ENCODE data around the gene RGS11. TPM values are rescaled to one million over a fixed set of nuclear protein-coding genes. Genes with fewer than 3 reads are reported as not detected.
"Not testable (repeated sequence)": the region's sequence is repeated elsewhere in the genome, so short reads cannot be mapped to it uniquely, and the experiment has no call there.

RGS11 gene
- total RNA-seq, 1 experiment from 2014 or later, result 2.9 TPM

DNA sequence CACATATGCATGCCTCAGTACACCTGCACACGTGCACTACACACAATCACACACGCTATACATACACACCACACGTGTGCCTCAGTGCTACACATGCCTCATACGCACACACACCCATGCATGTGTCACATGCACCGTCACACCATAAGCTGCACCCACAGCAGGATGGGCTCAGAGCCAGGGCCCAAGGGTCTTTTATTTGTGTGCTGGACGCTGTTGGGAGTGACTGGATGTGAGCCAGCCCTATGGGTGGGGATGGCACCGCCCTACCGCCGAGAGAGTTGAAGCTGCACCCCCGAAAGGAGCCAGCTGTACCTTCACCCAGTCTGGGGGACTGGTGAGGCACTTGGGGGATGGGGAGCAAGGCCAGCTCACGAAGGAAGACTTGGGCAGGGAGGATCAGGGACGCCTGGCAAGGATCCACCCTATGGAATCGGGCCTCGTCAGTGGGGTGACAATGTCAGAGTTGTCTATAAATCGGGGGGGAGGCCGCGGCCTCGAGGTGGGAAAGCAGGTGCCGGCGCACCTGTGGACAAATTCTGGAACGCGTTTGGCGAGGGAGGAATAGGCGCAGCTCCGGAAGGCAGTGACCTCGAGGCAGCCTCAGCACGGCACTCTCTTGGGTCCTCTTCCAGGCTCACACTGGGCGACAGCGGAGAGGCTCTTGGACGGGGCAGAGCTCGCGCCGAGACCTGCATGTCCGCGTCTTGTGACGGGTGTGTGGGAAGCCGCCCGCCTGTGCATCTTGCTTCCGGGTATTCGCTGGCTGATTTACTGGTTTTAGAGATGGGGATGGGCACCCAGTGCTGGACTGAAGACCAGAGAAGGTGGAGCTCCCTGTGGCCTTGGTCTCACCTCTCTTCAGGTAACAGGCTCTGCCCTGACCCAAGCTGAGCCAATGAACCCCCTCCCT lies 7.3 kb downstream of the RGS11 start:
- no peak overlapping the region for H3K56ac ChIP-seq (ENCODE audit: insufficient read length, low read depth, low read length)
- no peak overlapping the region for H3T11ph ChIP-seq (ENCODE audit: low read length)
- H3K4me1 Mint-ChIP-seq, result peaks cover 0 to 6% of the 10 kb centered on the region in 2 experiments; a peak in 1 of 4 replicates
- no peaks in the 10 kb centered on the region; a peak in 1 of 5 replicates for H3K9me3 Mint-ChIP-seq
- H3K36me3 Mint-ChIP-seq (ENCODE audit: insufficient read depth in 1 of 3, low read depth in 3 of 3), result peaks cover 0 to 8% (median 4%) of the 10 kb centered on the region in 3 experiments; a peak in 3 of 7 replicates
- peak; percentile 38 for DNase-seq
- H3K27ac ChIP-seq (ENCODE audit: insufficient read length, low read depth, low read length), result no peak overlapping the region
- no peaks in the 10 kb centered on the region for H3K4me1 ChIP-seq (ENCODE audit: insufficient read depth, low read length)
- H4K8ac ChIP-seq (replicated peaks; ENCODE audit: insufficient read length, low read depth, low read length), result peak overlapping the region; percentile 21
- no peaks in the 10 kb centered on the region for H3K9me3 ChIP-seq (ENCODE audit: control insufficient read depth, low read depth, low read length)
- H3K27me3 Mint-ChIP-seq (ENCODE audit: low read depth), result no peaks in the 10 kb centered on the region
- H2BK120ac ChIP-seq (ENCODE audit: low read depth, low read length, poor library complexity, severe bottlenecking), result no peak overlapping the region
- H3K27ac Mint-ChIP-seq, result peak overlapping the region in 2 of 3 experiments; percentile 44 to 61; a peak in 3 of 7 replicates
- H2AFZ ChIP-seq (ENCODE audit: low read length), result no peak overlapping the region
- H3K27me3 ChIP-seq (ENCODE audit: insufficient read depth, low read length), result no peaks in the 10 kb centered on the region
- H2BK15ac ChIP-seq (ENCODE audit: low read depth, low read length), result no peak overlapping the region
- H4K20me1 ChIP-seq (ENCODE audit: control insufficient read depth, insufficient read depth, insufficient read length), result no peaks in the 10 kb centered on the region
- no peaks in the 10 kb centered on the region for H3K79me2 ChIP-seq (ENCODE audit: insufficient read depth, low read length)
- no peak overlapping the region for H2AK5ac ChIP-seq (ENCODE audit: insufficient read length, low read length)
- WGBS (ENCODE audit: extremely low coverage, insufficient read length, low lambda C conversion rate), result no CpG with 5 or more reads among the region's 40 CpGs
- no peak overlapping the region for H3K18ac ChIP-seq (ENCODE audit: insufficient read length, low read depth, low read length)
- no peak overlapping the region for H3K23ac ChIP-seq (ENCODE audit: insufficient read length, low read depth, low read length)
- H3K23me2 ChIP-seq (ENCODE audit: insufficient read length, low read depth, low read length, poor library complexity, severe bottlenecking), result no peaks in the 10 kb centered on the region
- no peak overlapping the region for H3K4me2 ChIP-seq (ENCODE audit: insufficient read depth, insufficient read length, low read length)
- TF ChIP-seq, protein P1, sequence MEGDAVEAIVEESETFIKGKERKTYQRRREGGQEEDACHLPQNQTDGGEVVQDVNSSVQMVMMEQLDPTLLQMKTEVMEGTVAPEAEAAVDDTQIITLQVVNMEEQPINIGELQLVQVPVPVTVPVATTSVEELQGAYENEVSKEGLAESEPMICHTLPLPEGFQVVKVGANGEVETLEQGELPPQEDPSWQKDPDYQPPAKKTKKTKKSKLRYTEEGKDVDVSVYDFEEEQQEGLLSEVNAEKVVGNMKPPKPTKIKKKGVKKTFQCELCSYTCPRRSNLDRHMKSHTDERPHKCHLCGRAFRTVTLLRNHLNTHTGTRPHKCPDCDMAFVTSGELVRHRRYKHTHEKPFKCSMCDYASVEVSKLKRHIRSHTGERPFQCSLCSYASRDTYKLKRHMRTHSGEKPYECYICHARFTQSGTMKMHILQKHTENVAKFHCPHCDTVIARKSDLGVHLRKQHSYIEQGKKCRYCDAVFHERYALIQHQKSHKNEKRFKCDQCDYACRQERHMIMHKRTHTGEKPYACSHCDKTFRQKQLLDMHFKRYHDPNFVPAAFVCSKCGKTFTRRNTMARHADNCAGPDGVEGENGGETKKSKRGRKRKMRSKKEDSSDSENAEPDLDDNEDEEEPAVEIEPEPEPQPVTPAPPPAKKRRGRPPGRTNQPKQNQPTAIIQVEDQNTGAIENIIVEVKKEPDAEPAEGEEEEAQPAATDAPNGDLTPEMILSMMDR (conservative IDR thresholded peaks at IDR 0.05), result no peak
- no peak overlapping the region for H2BK5ac ChIP-seq (ENCODE audit: insufficient read length, low read length)
- H3K9ac ChIP-seq (ENCODE audit: extremely low read depth, insufficient read length, low read length), result no peak overlapping the region
- H3K4me3 Mint-ChIP-seq, result no peak overlapping the region
- no peaks in the 10 kb centered on the region for H3K79me1 ChIP-seq (ENCODE audit: insufficient read depth, low read depth, low read length, poor library complexity, severe bottlenecking)
- H2BK12ac ChIP-seq (ENCODE audit: insufficient read length, low read depth, low read length), result no peak overlapping the region
- H4K91ac ChIP-seq (ENCODE audit: insufficient read length, low read depth, low read length), result no peak overlapping the region
- H4K5ac ChIP-seq (ENCODE audit: insufficient read length, low read depth, low read length), result no peak overlapping the region
- H2BK20ac ChIP-seq (ENCODE audit: low read depth, low read length, poor library complexity, severe bottlenecking), result no peak overlapping the region
- H3K4ac ChIP-seq (ENCODE audit: low read depth, low read length), result no peak overlapping the region
- H3K14ac ChIP-seq (ENCODE audit: insufficient read depth, low read length), result no peak overlapping the region

DNA sequence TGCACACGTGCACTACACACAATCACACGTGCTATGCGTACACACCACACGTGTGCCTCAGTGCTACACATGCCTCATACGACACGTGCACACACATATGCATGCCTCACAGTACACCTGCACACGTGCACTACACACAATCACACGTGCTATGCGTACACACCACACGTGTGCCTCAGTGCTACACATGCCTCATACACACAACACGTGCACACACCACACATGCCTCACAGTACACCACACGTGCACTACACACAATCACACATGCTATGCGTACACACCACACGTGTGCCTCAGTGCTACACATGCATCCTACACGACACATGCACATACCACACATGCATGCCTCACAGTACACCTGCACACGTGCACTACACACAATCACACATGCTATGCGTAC lies 8.2 kb downstream of the RGS11 start:
- not testable (repeated sequence) for H3K4ac ChIP-seq (ENCODE audit: low read depth, low read length); H3K14ac ChIP-seq (ENCODE audit: insufficient read depth, low read length); H3K79me1 ChIP-seq (ENCODE audit: insufficient read depth, low read depth, low read length, poor library complexity, severe bottlenecking); H2BK5ac ChIP-seq (ENCODE audit: insufficient read length, low read length); H3K27me3 ChIP-seq (ENCODE audit: insufficient read depth, low read length); H3K4me2 ChIP-seq (ENCODE audit: insufficient read depth, insufficient read length, low read length); H2BK15ac ChIP-seq (ENCODE audit: low read depth, low read length); H2AK5ac ChIP-seq (ENCODE audit: insufficient read length, low read length); H3T11ph ChIP-seq (ENCODE audit: low read length); H2BK12ac ChIP-seq (ENCODE audit: insufficient read length, low read depth, low read length); H3K79me2 ChIP-seq (ENCODE audit: insufficient read depth, low read length); H2BK20ac ChIP-seq (ENCODE audit: low read depth, low read length, poor library complexity, severe bottlenecking); H3K4me1 Mint-ChIP-seq; H3K18ac ChIP-seq (ENCODE audit: insufficient read length, low read depth, low read length); H3K4me3 Mint-ChIP-seq; H3K23ac ChIP-seq (ENCODE audit: insufficient read length, low read depth, low read length); H3K9me3 Mint-ChIP-seq; H4K91ac ChIP-seq (ENCODE audit: insufficient read length, low read depth, low read length); H3K4me1 ChIP-seq (ENCODE audit: insufficient read depth, low read length); H3K27ac ChIP-seq (ENCODE audit: insufficient read length, low read depth, low read length); H3K23me2 ChIP-seq (ENCODE audit: insufficient read length, low read depth, low read length, poor library complexity, severe bottlenecking); H2AFZ ChIP-seq (ENCODE audit: low read length); H2BK120ac ChIP-seq (ENCODE audit: low read depth, low read length, poor library complexity, severe bottlenecking); H3K9ac ChIP-seq (ENCODE audit: extremely low read depth, insufficient read length, low read length); H3K27ac Mint-ChIP-seq; H3K27me3 Mint-ChIP-seq (ENCODE audit: low read depth); DNase-seq; H3K9me3 ChIP-seq (ENCODE audit: control insufficient read depth, low read depth, low read length); H4K20me1 ChIP-seq (ENCODE audit: control insufficient read depth, insufficient read depth, insufficient read length)
- peak overlapping the region; percentile 31 for H3K56ac ChIP-seq (ENCODE audit: insufficient read length, low read depth, low read length)
- peak overlapping the region; percentile 17 for H4K5ac ChIP-seq (ENCODE audit: insufficient read length, low read depth, low read length)
- H4K8ac ChIP-seq (replicated peaks; ENCODE audit: insufficient read length, low read depth, low read length), result peak overlapping the region; percentile 21
- peaks cover 0 to 12% (median 5%) of the 10 kb centered on the region in 3 experiments; a peak in 4 of 7 replicates for H3K36me3 Mint-ChIP-seq (ENCODE audit: insufficient read depth in 1 of 3, low read depth in 3 of 3)
- no CpG with 5 or more reads among the region's 17 CpGs for WGBS (ENCODE audit: extremely low coverage, insufficient read length, low lambda C conversion rate)
